Activated CD8-positive, alpha-beta memory T cell treated with anti-CD3 and anti-CD28 coated beads, Interleukin-2, amount 50 U/mL, for 1 hour (primary cell): ENCODE data around the gene DNAJC25.
A peak's percentile ranks its signal among the peaks of the same experiment; 100 is the strongest.
"Not testable (repeated sequence)": the region's sequence is repeated elsewhere in the genome, so short reads cannot be mapped to it uniquely, and the experiment has no call there.

ENCODE experiments used
- DNase-seq: peaks from one replicate; pipeline ENCODE4 v3.0.0-alpha.2; 2020; ENCODE audit errors: extremely low read depth

DNAJC25 gene

GRCh38 chr9:111631214-111631971 lies at the start of gene DNAJC25:
DNAJC25 (plus strand) TSS chr9:111631334; CDS start chr9:111631408, 74 bp downstream.
- peak; percentile 92 for DNase-seq

GRCh38 chr9:111582888-111583287 lies 48.2 kb upstream of the DNAJC25 start:
- no peak for DNase-seq

GRCh38 chr9:111586378-111586777 lies 44.8 kb upstream of the DNAJC25 start:
- DNase-seq, result no peak

- DNase-seq, result no peak
Observed at GRCh38 chr9:111588846-111589245, 42.3 kb upstream of the DNAJC25 start.

GRCh38 chr9:111597852-111598732 lies 33.0 kb upstream of the DNAJC25 start:
- DNase-seq, result peak; percentile 26

GRCh38 chr9:111598733-111599091 lies 32.4 kb upstream of the DNAJC25 start:
- no peak for DNase-seq

- DNase-seq, result no peak
Observed at GRCh38 chr9:111599092-111599954, 31.8 kb upstream of the DNAJC25 start, which contains the start of gene PTGR1. PTGR1 (minus strand) TSS chr9:111599647; CDS start chr9:111597422, 2,225 bp downstream.

GRCh38 chr9:111599955-111600343 lies 31.2 kb upstream of the DNAJC25 start:
- no peak for DNase-seq

GRCh38 chr9:111601237-111602018 lies 29.7 kb upstream of the DNAJC25 start:
- no peak for DNase-seq

- DNase-seq, result no peak
Observed at GRCh38 chr9:111603041-111603440, 28.1 kb upstream of the DNAJC25 start.

- no peak for DNase-seq
Observed at GRCh38 chr9:111604054-111604615, 27.0 kb upstream of the DNAJC25 start.

- DNase-seq, result no peak
Observed at GRCh38 chr9:111605041-111605559, 26.0 kb upstream of the DNAJC25 start.

- no peak for DNase-seq
Observed at GRCh38 chr9:111610149-111610548, 21.0 kb upstream of the DNAJC25 start.

GRCh38 chr9:111610845-111611244 lies 20.3 kb upstream of the DNAJC25 start:
- DNase-seq, result no peak

GRCh38 chr9:111613436-111614040 lies 17.6 kb upstream of the DNAJC25 start:
- no peak for DNase-seq

GRCh38 chr9:111615928-111616327 lies 15.2 kb upstream of the DNAJC25 start:
- no peak for DNase-seq

GRCh38 chr9:111617349-111617748 lies 13.8 kb upstream of the DNAJC25 start:
- not testable (repeated sequence) for DNase-seq

- DNase-seq, result no peak
Observed at GRCh38 chr9:111621895-111622480, 9.1 kb upstream of the DNAJC25 start.

- DNase-seq, result no peak
Observed at GRCh38 chr9:111622626-111623025, 8.5 kb upstream of the DNAJC25 start.
